HUES6 (cell line): Measurements from ENCODE around the gene ITGB2.

ENCODE experiments used
- H3K27ac ChIP-seq: 2 replicates; pipeline ENCODE4 v1.7.0; 2013; ENCODE audit warnings: low read depth, mild to moderate bottlenecking, low read length, inconsistent platforms
- H3K27me3 ChIP-seq: 2 replicates; pipeline ENCODE4 v1.6.1; 2013; ENCODE audit warnings: low read length; ENCODE audit not compliant: control insufficient read depth, insufficient read depth
- H3K36me3 ChIP-seq: 2 replicates; pipeline ENCODE4 v1.6.1; 2013; ENCODE audit warnings: low read length; ENCODE audit not compliant: control insufficient read depth, insufficient read depth
- H3K4me1 ChIP-seq: 2 replicates; pipeline ENCODE4 v1.6.1; 2013; ENCODE audit warnings: low read length; ENCODE audit not compliant: control insufficient read depth, insufficient read depth
- H3K4me3 ChIP-seq: 2 replicates; pipeline ENCODE4 v1.5.1; 2013; ENCODE audit warnings: low read depth, low read length
- H3K9ac ChIP-seq: one replicate; pipeline ENCODE4 v1.6.1; 2013; ENCODE audit warnings: mild to moderate bottlenecking, low read length
- H3K9me3 ChIP-seq: 2 replicates; pipeline ENCODE4 v1.6.1; 2013; ENCODE audit warnings: low read depth, low read length; ENCODE audit not compliant: control insufficient read depth, insufficient read depth

The ITGB2 gene

DNA sequence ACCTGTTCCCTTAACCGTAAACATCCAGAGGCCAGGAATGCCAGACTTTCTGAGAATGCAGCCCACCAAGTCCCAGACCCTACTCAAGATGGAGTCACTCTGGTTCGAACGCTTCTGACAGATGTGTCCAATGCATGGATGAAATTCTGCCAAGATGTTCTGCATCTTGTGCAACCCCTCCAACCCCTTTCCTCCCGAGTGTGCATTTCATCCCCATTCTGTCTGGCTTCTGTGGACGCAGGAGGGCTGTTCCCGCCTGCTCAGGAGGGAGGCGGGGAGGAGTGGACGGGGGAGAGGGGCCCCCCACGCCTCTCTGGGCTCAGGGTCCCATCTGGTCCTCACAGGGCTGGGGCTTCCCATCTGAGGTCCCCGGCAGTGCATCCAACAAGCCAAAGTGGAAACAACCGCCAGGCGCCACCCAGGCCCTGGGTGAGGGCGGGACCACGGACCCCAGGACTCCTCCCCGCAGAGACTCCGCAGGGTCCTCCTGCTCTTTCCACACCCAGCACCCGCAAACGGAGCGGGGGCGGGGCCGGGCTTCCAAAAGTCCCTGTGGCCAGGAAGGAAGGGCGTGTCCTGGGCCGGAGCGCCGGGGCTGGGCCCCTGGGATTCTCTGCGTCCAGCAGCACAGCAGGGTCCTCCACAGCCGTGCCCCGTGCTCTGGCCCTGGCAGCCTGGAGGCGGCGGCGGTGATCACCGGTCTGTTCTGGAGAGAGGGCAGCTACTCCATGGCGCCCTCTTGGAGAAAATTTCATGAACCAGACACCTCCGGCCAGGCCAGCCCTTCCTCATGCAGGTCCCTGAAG is 75.1 kb downstream of the ITGB2 start:
- Histone ChIP-seq H3K36me3 (peaks cover 21% of the 10 kb centered on the region), H3K27ac (no peak overlapping the region), H3K9me3 (no peaks in the 10 kb centered on the region), H3K4me1 (peaks cover 18% of the 10 kb centered on the region), H3K27me3 (no peaks in the 10 kb centered on the region), H3K9ac (no peak overlapping the region), H3K4me3 (peak overlapping the region; percentile 46)

DNA sequence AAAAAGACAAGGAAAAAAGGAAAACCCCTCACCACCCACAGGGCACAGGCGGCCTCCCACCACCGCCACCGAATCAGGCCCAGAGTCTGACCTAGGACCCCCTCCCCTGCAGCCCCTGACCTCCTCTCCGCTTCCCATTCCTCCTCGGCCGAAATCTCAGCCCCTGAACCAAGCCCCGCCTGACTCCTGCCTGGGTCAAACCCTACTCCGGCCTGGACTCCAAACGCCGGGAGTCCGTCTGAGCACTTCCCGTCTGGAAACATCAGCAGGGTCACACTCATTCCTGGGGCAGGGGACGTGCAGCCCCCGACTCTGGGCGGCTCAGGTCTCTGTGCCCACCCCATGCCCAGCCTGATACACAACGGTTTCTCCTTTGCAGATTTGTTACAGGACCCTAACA is 76.4 kb downstream of the ITGB2 start:
- Histone ChIP-seq H3K9me3 (no peaks in the 10 kb centered on the region), H3K4me3 (no peak overlapping the region), H3K27me3 (no peaks in the 10 kb centered on the region), H3K4me1 (peaks cover 18% of the 10 kb centered on the region), H3K36me3 (peaks cover 7% of the 10 kb centered on the region), H3K9ac (no peak overlapping the region), H3K27ac (no peak overlapping the region)

DNA sequence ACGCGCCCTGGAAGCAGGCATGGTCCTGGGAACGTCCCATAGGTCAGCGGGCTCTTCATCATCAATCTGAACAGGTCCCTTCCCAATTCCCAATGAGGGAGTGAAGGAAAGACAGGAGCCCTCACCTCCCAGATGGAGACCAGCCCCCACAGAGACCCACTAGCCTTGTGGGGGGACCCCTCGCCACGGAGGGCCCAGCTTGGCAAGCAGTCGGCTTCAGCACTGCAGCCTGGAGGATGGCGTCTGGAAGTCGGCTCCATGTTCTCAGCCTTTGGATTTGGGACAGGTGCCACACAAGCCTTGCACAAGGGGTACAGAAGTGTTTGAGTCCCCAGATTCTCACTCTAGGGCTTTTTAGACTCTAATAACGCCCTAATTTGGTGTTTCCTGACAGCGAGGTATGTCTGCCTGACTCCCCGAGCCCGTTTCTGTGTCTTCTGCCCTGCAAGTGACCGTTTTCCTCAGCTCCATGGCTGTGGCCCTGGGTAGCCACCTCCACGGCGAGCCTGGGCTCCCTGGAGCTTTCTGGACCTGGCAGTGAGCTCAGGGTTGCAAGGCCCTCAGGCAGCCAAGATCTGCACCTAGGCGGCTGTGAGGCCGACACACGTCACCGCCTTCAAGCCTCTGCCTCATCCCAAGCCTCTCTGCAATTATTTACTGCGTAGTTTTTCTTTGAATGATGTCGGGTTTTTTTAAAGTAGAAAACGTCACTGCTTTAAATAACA is 77.8 kb downstream of the ITGB2 start:
- Histone ChIP-seq H3K4me1 (peaks cover 23% of the 10 kb centered on the region), H3K27me3 (no peaks in the 10 kb centered on the region), H3K4me3 (no peak overlapping the region), H3K9me3 (no peaks in the 10 kb centered on the region), H3K27ac (no peak overlapping the region), H3K36me3 (no peaks in the 10 kb centered on the region), H3K9ac (no peak overlapping the region)

DNA sequence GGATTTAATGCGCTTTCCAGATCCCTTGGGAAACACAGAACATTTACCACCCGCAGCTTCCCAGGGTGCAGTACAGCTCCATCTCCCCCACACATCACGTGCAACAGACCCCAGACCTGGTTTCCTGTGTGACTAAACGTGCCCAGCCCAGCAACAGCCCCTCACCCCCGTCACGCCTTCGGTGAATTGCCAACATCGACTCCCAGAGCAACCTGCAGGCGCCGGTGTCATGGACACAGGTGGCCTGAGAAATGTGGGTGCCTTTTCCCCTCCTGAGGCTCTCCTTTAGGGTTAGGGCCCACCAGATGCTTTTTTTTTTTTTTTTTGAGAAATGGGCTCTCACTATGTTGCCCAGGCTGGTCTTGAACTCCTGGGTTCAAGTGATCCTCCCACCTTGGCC is 78.6 kb downstream of the ITGB2 start:
- Histone ChIP-seq H3K4me3 (no peak overlapping the region), H3K4me1 (peaks cover 23% of the 10 kb centered on the region), H3K9ac (no peak overlapping the region), H3K27ac (no peak overlapping the region), H3K36me3 (no peaks in the 10 kb centered on the region), H3K9me3 (no peaks in the 10 kb centered on the region), H3K27me3 (no peaks in the 10 kb centered on the region)

DNA sequence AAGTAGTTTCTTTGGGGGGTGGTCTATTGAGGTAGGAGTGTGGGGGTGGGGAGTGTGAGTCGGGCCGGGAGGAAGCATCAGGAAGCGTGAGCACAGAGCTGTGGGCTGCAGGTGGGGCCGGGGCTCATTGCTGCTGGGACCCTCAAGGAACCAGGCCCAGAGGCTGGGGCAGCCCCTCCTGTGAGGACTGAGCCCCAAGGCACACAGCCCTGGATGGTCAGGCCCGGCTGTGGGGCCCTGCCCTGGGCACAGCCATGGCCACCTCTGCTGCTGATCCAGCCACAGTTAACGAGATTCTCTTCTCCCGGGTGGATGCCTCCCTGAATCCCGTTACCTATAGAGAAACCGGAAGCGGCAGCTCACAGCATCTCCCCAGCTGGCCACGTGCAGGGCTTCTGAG is 79.9 kb downstream of the ITGB2 start:
- peaks cover 20% of the 10 kb centered on the region; the same call in 1 of the 2 replicates for H3K4me1 ChIP-seq
- H3K27ac ChIP-seq = no peak overlapping the region
- no peaks in the 10 kb centered on the region for H3K9me3 ChIP-seq
- H3K27me3 ChIP-seq = no peaks in the 10 kb centered on the region
- H3K9ac ChIP-seq = no peak overlapping the region
- H3K36me3 ChIP-seq = no peaks in the 10 kb centered on the region
- no peak overlapping the region for H3K4me3 ChIP-seq

DNA sequence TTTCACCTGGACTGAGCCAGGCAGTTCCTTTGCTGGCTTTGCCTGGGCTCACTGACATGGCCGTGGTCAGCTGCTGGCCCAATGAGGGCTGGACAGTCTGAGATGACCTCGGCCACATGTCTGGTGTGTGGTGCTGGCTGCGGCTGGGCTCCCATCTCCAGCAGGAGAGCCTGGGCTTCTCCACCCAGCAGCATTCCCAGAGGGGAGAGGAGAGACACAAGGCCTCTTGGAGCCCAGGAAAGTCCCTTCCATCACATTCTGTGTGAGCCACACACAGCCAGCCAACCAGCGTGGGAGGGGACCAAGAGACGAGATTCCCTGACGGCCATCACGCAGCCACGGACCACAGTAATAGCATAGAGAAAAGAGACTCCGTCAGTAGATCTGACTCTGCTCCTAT is 81.7 kb downstream of the ITGB2 start:
- Histone ChIP-seq H3K9me3 (no peaks in the 10 kb centered on the region), H3K9ac (no peak overlapping the region), H3K27ac (no peak overlapping the region), H3K4me3 (no peak overlapping the region), H3K4me1 (peaks cover 11% of the 10 kb centered on the region; the same call in 1 of the 2 replicates), H3K27me3 (no peaks in the 10 kb centered on the region), H3K36me3 (no peaks in the 10 kb centered on the region)

DNA sequence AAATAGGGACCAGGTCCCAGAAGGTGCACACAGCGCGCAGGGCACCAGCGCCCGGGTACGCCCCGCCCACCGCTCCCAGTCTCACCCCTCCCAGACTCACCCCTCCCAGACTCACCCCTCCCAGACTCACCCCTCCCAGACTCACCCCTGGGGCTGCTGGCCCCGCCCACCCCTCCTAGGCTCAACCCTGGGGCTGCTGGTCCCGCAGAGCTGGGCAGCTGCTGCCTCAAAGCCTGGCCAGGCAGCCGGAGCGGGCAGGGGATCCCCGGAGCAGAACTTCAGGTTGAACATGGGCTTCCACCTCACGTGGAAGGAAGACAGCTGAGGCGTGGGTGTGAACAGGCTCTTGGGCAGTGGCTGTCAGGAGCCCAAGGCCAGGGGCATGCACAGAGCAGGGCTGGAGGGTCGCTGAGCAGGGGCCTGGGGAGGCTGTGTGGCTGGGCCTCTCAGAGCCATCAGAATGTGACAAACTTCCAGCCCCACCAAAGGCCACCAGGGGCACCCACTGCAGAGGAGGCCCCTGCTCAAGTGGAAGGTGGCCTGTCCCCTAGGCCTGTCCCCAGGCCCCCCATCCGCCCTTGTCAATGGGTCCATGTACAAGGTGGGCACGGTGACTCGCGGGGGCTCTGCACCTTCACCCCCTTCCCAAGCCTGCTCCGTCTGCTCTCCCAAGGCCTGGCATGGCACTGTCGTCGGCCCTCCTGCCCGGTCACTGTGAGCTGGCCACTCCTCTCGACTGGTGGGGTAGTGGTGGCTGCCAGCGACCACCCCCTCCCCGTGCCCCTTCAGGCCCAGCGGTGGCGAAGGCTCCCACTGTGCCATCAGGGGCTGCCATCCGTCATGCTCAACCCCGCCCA is 82.4 kb downstream of the ITGB2 start:
- Histone ChIP-seq H3K36me3 (no peaks in the 10 kb centered on the region), H3K4me3 (no peak overlapping the region), H3K4me1 (peaks cover 11% of the 10 kb centered on the region; the same call in 1 of the 2 replicates), H3K9ac (no peak overlapping the region), H3K27me3 (no peaks in the 10 kb centered on the region), H3K27ac (no peak overlapping the region), H3K9me3 (no peaks in the 10 kb centered on the region)

DNA sequence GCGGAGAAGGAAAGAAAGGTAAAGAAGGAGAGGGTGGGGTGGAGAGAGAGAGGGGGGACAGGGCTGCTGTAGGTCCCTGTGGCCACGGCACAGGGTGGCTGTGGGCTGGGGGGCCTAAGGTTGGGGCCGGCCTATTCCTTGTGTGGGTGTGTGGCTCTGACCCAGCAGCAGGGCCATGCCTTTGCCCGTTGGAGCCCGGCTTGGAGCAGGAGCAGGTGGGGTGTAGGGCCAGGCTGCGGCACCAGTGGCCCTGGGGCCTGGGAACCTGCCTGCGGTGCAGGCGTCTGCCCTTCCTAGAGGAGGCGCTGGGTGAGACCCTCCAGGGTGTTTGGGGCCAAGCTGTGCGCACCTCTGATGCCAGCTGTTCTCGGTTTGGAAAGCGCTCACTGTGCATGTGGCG is 83.2 kb downstream of the ITGB2 start:
- H3K9me3 ChIP-seq = no peaks in the 10 kb centered on the region
- no peak overlapping the region for H3K4me3 ChIP-seq
- no peaks in the 10 kb centered on the region for H3K36me3 ChIP-seq
- no peak overlapping the region for H3K27ac ChIP-seq
- no peaks in the 10 kb centered on the region for H3K27me3 ChIP-seq
- no peak overlapping the region for H3K9ac ChIP-seq
- H3K4me1 ChIP-seq = peaks cover 11% of the 10 kb centered on the region; the same call in 1 of the 2 replicates

DNA sequence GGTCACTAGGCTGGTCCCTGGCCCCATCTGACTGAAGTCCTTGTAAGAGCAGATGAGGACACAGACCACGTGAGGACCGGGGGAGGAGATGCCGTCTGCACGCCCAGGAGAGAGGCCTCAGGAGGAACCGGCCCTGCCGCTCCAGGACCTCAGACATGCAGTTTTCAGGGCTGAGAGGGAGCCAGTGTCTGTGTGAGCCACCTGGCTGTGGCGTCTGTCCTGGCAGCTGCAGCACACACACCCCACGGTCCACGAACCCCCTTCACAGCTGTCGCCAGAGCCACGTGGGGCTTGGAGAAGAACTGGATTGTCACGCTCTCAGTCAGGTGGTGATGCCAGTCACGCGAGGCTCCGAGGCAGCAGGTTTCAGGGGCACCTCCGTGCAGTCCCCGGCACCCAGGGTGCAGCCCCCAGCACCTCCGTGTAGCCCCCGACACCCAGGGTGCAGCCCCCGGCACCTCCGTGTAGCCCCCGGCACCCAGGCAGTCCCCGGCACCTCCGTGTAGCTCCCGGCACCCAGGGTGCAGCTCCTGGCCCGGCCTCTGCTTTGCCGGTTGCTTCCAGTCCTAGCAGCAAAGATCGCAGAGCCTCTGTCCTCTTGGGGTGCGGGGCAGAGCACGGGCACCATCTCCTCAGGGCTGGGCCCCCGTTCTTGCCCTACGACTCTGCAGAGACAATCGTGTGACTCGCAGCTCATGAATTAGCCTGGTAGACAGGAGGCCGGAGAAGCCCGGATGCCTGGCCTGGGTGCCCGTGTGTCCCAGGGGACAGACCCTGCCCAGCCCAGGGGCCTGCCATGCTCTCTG is 83.8 kb downstream of the ITGB2 start:
- H3K4me1 ChIP-seq = peaks cover 11% of the 10 kb centered on the region; the same call in 1 of the 2 replicates
- no peaks in the 10 kb centered on the region for H3K27me3 ChIP-seq
- no peak overlapping the region for H3K9ac ChIP-seq
- no peak overlapping the region for H3K27ac ChIP-seq
- no peak overlapping the region for H3K4me3 ChIP-seq
- H3K9me3 ChIP-seq = no peaks in the 10 kb centered on the region
- H3K36me3 ChIP-seq = no peaks in the 10 kb centered on the region

DNA sequence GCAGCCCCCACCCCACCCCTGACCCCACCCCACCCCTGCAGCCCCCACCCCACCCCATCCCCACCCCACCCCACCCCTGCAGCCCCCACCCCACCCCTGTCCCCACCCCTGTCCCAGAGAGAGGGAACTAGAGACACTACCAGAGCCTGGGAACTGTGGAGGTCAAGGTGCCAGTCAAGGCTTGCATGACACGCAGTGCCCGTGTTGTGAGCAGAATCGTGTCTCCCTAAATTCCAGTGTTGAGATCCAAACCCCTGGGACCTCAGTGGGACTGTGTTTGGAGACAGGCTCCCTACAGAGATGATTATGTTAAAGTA is 84.4 kb downstream of the ITGB2 start:
- no peaks in the 10 kb centered on the region for H3K36me3 ChIP-seq
- H3K4me1 ChIP-seq = peaks cover 11% of the 10 kb centered on the region; the same call in 1 of the 2 replicates
- no peak overlapping the region for H3K9ac ChIP-seq
- H3K27ac ChIP-seq = no peak overlapping the region
- H3K9me3 ChIP-seq = no peaks in the 10 kb centered on the region
- H3K4me3 ChIP-seq = no peak overlapping the region
- H3K27me3 ChIP-seq = no peaks in the 10 kb centered on the region
